ENCODE data around the gene CLIP2.

GRCh38 chr7:74407958-74408357, 118.8 kb downstream of the CLIP2 start:
- TF ChIP-seq POLR2A (IDR thresholded peaks at IDR 0.05) (no peak), CTCF (IDR thresholded peaks at IDR 0.05) (no peak)

Data from esophagus squamous epithelium (tissue), 4 donors.